H1 (cell line): ENCODE measurements around the gene DAB2IP.

ENCODE experiments used
- EZH2 ChIP-seq: fragments of 200-600 bp; sonication (generic); IDR thresholded peaks from 2 replicates; pipeline ENCODE4 v1.7.1; 2012; ENCODE audit warnings: low read depth, mild to moderate bottlenecking, moderate library complexity, low read length, inconsistent platforms; ENCODE audit not compliant: severe bottlenecking
- POLR2A ChIP-seq, 2 experiments: IDR thresholded peaks; 1 replicate in 1 of 2; 2 replicates in 1 of 2; pipeline ENCODE4 v1.6.1; 2011; ENCODE audit warnings: low read depth in 2 of 2, low read length in 2 of 2, mild to moderate bottlenecking in 2 of 2; ENCODE audit errors: control extremely low read depth in 1 of 2
- SIN3A ChIP-seq, 2 experiments: IDR thresholded peaks in 1 of 2; conservative IDR thresholded peaks in 1 of 2; 2 replicates each; pipeline ENCODE4 v1.6.1; 2011 to 2012; ENCODE audit warnings: low read length in 2 of 2, improper control_type of control experiment in 1 of 2, low read depth in 1 of 2, mild to moderate bottlenecking in 1 of 2
- SIRT6 ChIP-seq: IDR thresholded peaks from one replicate; pipeline ENCODE4 v1.7.1; 2012; ENCODE audit warnings: low read length, inconsistent platforms
- ZNF274 ChIP-seq: IDR thresholded peaks from 2 replicates; pipeline ENCODE4 v1.7.0; 2012; ENCODE audit warnings: low read length, borderline replicate concordance; ENCODE audit errors: extremely low read depth
- TF ChIP-seq, protein P1 (sequence below), 3 experiments: IDR thresholded peaks; 1 replicate in 2 of 3; 2 replicates in 1 of 3; pipeline versions ENCODE4 v1.5.1 to v1.6.1; 2011; ENCODE audit warnings: low read length in 3 of 3, mild to moderate bottlenecking in 3 of 3, inconsistent platforms in 2 of 3, low read depth in 1 of 3, moderate library complexity in 1 of 3; ENCODE audit not compliant: insufficient read depth in 1 of 3; ENCODE audit errors: control extremely low read depth in 1 of 3

DNA sequence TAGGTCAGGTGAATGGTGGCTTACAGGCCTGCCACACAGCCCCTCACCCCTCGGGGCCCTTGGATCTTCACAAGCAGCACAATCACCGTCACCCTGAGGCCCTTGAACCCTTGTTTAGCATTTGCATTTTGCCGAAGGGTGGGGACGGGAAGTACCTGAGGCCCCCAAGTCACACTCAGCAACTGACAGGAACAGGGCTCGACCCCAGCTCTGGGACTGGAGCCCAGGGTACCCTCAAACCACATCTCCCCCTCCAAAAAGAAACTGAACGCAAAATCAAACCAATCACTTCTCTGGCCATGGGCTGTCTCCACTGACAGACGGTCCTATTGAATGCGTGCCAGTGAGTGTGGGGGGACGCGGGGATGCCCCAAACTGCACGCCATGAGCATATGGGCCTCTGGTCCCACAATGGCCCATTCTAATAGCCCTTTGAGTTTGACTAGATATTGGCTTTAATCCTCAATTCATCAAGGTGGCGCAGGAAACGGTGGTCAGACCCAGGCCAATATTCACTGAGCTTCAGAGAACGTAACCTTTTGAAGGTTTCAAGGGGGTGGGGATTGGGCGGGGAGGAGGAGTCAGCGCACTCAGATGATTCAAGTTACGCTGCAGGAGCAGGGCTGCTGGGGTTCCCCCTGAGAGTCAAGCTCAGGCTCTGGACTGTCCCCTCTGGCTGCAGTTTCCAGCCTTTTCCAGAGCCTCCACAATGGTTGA lies 176.0 kb downstream of the DAB2IP start:
- no peak for TF ChIP-seq POLR2A (IDR thresholded peaks at IDR 0.05; ENCODE audit: control extremely low read depth in 1 of 2, low read depth in 2 of 2, low read length in 2 of 2)
- TF ChIP-seq, protein P1, sequence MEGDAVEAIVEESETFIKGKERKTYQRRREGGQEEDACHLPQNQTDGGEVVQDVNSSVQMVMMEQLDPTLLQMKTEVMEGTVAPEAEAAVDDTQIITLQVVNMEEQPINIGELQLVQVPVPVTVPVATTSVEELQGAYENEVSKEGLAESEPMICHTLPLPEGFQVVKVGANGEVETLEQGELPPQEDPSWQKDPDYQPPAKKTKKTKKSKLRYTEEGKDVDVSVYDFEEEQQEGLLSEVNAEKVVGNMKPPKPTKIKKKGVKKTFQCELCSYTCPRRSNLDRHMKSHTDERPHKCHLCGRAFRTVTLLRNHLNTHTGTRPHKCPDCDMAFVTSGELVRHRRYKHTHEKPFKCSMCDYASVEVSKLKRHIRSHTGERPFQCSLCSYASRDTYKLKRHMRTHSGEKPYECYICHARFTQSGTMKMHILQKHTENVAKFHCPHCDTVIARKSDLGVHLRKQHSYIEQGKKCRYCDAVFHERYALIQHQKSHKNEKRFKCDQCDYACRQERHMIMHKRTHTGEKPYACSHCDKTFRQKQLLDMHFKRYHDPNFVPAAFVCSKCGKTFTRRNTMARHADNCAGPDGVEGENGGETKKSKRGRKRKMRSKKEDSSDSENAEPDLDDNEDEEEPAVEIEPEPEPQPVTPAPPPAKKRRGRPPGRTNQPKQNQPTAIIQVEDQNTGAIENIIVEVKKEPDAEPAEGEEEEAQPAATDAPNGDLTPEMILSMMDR (IDR thresholded peaks at IDR 0.05; ENCODE audit: control extremely low read depth in 1 of 3, insufficient read depth in 1 of 3, low read depth in 1 of 3, low read length in 3 of 3) = no peak
- no peak for TF ChIP-seq SIRT6
- TF ChIP-seq ZNF274 = no peak
- no peak for TF ChIP-seq EZH2
- no peak for TF ChIP-seq SIN3A (conservative IDR thresholded peaks at IDR 0.05 in 1 of 2, IDR thresholded peaks at IDR 0.05 in 1 of 2; ENCODE audit: low read depth in 1 of 2, low read length in 2 of 2)
